Liver (tissue), 9 donors: ENCODE data around the gene ANKRD44. TPM values are rescaled to one million over a fixed set of nuclear protein-coding genes. Genes with fewer than 3 reads are reported as not detected.
"Not testable (repeated sequence)": the region's sequence is repeated elsewhere in the genome, so short reads cannot be mapped to it uniquely, and the experiment has no call there.

Experiments
- DNase-seq: peaks from one replicate; pipeline ENCODE4 v3.0.0-alpha.2; 2017; ENCODE audit warnings: low spot score
- H3K27ac ChIP-seq, 2 donors: one replicate each; pipeline ENCODE4 v1.7.0; 2013; ENCODE audit warnings: inconsistent platforms in 2 of 2, low read length in 2 of 2, control low read depth in 1 of 2, low read depth in 1 of 2, mild to moderate bottlenecking in 1 of 2
- H3K27me3 ChIP-seq, 4 donors: one replicate each; pipeline versions ENCODE4 v1.6.1 to v1.7.0; 2013; ENCODE audit warnings: low read length in 3 of 4, inconsistent platforms in 1 of 4, mild to moderate bottlenecking in 1 of 4, moderate library complexity in 1 of 4; ENCODE audit not compliant: control insufficient read depth in 4 of 4, insufficient read depth in 4 of 4
- H3K36me3 ChIP-seq, 4 donors: one replicate each; pipeline versions ENCODE4 v1.6.1 to v1.7.0; 2013; ENCODE audit warnings: low read length in 3 of 4, mild to moderate bottlenecking in 3 of 4, low read depth in 1 of 4, moderate library complexity in 1 of 4; ENCODE audit not compliant: control insufficient read depth in 4 of 4, insufficient read depth in 3 of 4
- H3K4me1 ChIP-seq, 4 donors: one replicate each; pipeline versions ENCODE4 v1.6.1 to v1.7.0; 2013; ENCODE audit warnings: low read length in 3 of 4, mild to moderate bottlenecking in 3 of 4, moderate library complexity in 1 of 4; ENCODE audit not compliant: control insufficient read depth in 4 of 4, insufficient read depth in 4 of 4
- H3K4me3 ChIP-seq, 3 donors: one replicate each; pipeline versions ENCODE4 v1.6.1 to v1.7.0; 2013; ENCODE audit warnings: low read length in 3 of 3, control low read depth in 1 of 3, low read depth in 1 of 3, mild to moderate bottlenecking in 1 of 3
- H3K9ac ChIP-seq, 2 donors: one replicate each; pipeline ENCODE4 v1.7.0; 2013; ENCODE audit warnings: low read length in 2 of 2, mild to moderate bottlenecking in 2 of 2, moderate library complexity in 2 of 2, control low read depth in 1 of 2, low read depth in 1 of 2
- H3K9me3 ChIP-seq, 4 donors: one replicate each; pipeline versions ENCODE4 v1.6.1 to v1.7.0; 2013; ENCODE audit warnings: low read length in 3 of 4; ENCODE audit not compliant: control insufficient read depth in 4 of 4
- EGR1 ChIP-seq, 2 donors: IDR thresholded peaks; 2 replicates each; pipeline ENCODE4 v1.6.1; 2016 to 2018; ENCODE audit warnings: antibody characterized with exemption in 2 of 2, low read depth in 2 of 2
- FOXA1 ChIP-seq: IDR thresholded peaks from 2 replicates; pipeline ENCODE4 v1.6.1; 2016; ENCODE audit warnings: antibody characterized with exemption
- FOXA2 ChIP-seq: IDR thresholded peaks from 2 replicates; pipeline ENCODE4 v1.6.1; 2016; ENCODE audit warnings: antibody characterized with exemption
- GABPA ChIP-seq, 2 donors: IDR thresholded peaks in 1 of 2; conservative IDR thresholded peaks in 1 of 2; 2 replicates each; pipeline ENCODE4 v1.6.1; 2016; ENCODE audit warnings: antibody characterized with exemption in 2 of 2, mild to moderate bottlenecking in 1 of 2, moderate library complexity in 1 of 2
- HNF4G ChIP-seq: IDR thresholded peaks from 2 replicates; pipeline ENCODE4 v1.6.1; 2016; ENCODE audit warnings: antibody characterized with exemption
- JUND ChIP-seq, 2 donors: IDR thresholded peaks; 2 replicates each; pipeline ENCODE4 v1.6.1; 2016; ENCODE audit warnings: antibody characterized with exemption in 2 of 2
- NR2F2 ChIP-seq: IDR thresholded peaks from 2 replicates; pipeline ENCODE4 v1.6.1; 2016; ENCODE audit warnings: antibody characterized with exemption
- RAD21 ChIP-seq, 2 donors: IDR thresholded peaks; 2 replicates each; pipeline ENCODE4 v1.6.1; 2016; ENCODE audit warnings: antibody characterized with exemption in 2 of 2, mild to moderate bottlenecking in 2 of 2
- RXRA ChIP-seq, 2 donors: IDR thresholded peaks; 2 replicates each; pipeline ENCODE4 v1.6.1; 2017 to 2018; ENCODE audit warnings: antibody characterized with exemption in 2 of 2, mild to moderate bottlenecking in 1 of 2
- SP1 ChIP-seq: IDR thresholded peaks from 2 replicates; pipeline ENCODE4 v1.6.1; 2018; ENCODE audit warnings: antibody characterized with exemption, mild to moderate bottlenecking
- TAF1 ChIP-seq: conservative IDR thresholded peaks from 2 replicates; pipeline ENCODE4 v1.6.1; 2016; ENCODE audit warnings: antibody characterized with exemption, mild to moderate bottlenecking
- YY1 ChIP-seq: IDR thresholded peaks from 2 replicates; pipeline ENCODE4 v1.6.1; 2016; ENCODE audit warnings: antibody characterized with exemption, mild to moderate bottlenecking
- WGBS: extraction: QIAGEN DNeasy Blood & Tissue Kit; methylation state at CpG from one replicate; pipeline ENCODE4 v1.1.7; 2013; 5-methylcytosine and 5-hydroxymethylcytosine counted together
- polyA plus RNA-seq, 2 donors: library from polyadenylated mRNA; stranded (reverse) in 1 of 2; unstranded in 1 of 2; fragments of 200-250 nt in 1 of 2; fragments of >200 nt in 1 of 2; fragmentation: Nextera tagmentation in 1 of 2; extraction: Ambion mirVana in 1 of 2; gene quantifications; one replicate each; pipeline versions ENCODE4 v1.2.1 to v1.2.3, GENCODE V29; 2013 to 2015
- total RNA-seq, 2 donors: library from RNA; depleted of rRNA; stranded (reverse); fragments of >200 nt; gene quantifications; one replicate each; pipeline ENCODE4 v1.2.3, GENCODE V29; 2014
- TF ChIP-seq, protein P1 (sequence below): IDR thresholded peaks from 2 replicates; pipeline ENCODE4 v1.6.1; 2016; ENCODE audit warnings: antibody characterized with exemption
- TF ChIP-seq, protein P2 (sequence below): IDR thresholded peaks from 2 replicates; pipeline ENCODE4 v1.6.1; 2016; ENCODE audit warnings: antibody characterized with exemption
- TF ChIP-seq, protein P3 (sequence below): IDR thresholded peaks from 2 replicates; pipeline ENCODE4 v1.6.1; 2016; ENCODE audit warnings: antibody characterized with exemption
- TF ChIP-seq, protein P4 (sequence below): fragments of 150-350 bp; IDR thresholded peaks from 2 replicates; pipeline ENCODE4 v1.5.1; 2017; ENCODE audit warnings: improper control_type of control experiment, low read depth, low read length; ENCODE audit not compliant: missing input control
- TF ChIP-seq, protein P5 (sequence below): IDR thresholded peaks from 2 replicates; pipeline ENCODE4 v1.6.1; 2016; ENCODE audit warnings: antibody characterized with exemption, mild to moderate bottlenecking
- donor health status: healthy.
- donor health status: healthy.
- donor health status: healthy.
- donor health status: healthy.
- donor health status: healthy.

The ANKRD44 gene
- total and polyA plus RNA-seq, 4 donors, result 3.8 to 18.2 (median 6.8) TPM

DNA sequence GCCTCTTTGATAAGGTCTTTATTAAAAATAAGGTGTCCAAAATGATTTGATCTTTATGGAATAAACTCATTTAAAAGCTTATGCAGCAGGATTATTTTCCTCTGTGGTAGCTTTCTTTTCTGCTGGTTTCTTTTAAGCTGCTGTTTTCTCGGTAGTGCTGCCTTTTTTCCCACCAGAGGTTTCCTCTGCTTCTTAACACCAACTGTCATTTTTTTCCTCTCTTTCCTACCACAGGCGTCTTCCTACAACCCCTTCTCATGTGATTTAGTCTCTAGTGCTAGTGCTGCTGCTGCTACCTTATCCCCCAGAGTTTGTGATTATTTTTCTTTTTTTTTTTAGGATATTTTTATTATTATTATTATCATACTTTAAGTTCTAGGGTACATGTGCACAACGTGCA lies 281.9 kb downstream of the ANKRD44 start:
- Histone ChIP-seq H3K27ac (no peak overlapping the region), H3K27me3 (no peaks in the 10 kb centered on the region), H3K9me3 (peaks cover 0 to 8% (median 0%) of the 10 kb centered on the region in 4 donors), H3K4me3 (no peak overlapping the region), H3K36me3 (peaks cover 0 to 22% (median 7%) of the 10 kb centered on the region in 4 donors), H3K9ac (no peak overlapping the region), H3K4me1 (no peaks in the 10 kb centered on the region)
- TF ChIP-seq, protein P1, sequence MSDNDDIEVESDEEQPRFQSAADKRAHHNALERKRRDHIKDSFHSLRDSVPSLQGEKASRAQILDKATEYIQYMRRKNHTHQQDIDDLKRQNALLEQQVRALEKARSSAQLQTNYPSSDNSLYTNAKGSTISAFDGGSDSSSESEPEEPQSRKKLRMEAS, result no peak
- WGBS, result 85% methylated on average over 3 of the region's 3 CpGs
- no peak for DNase-seq

DNA sequence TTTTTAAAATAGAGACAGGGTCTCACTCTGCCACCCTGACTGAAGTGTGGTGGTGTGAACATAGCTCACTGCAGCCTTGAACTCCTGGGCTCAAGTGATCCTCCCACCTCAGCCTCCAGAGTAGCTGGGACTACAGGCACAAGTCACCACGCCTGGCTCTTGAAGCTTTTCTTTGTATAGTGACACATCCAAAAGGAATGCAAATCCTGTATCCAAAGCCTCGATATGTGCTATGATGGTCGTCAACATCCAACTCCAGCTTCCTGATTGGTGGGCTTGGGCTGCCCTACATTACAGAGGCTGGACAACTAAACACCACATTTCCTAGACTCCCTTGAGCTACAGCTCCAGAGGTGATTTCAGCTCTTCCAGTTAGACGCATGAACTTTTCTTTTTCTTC lies 282.4 kb downstream of the ANKRD44 start:
- Histone ChIP-seq H3K36me3 (peaks cover 0 to 20% (median 7%) of the 10 kb centered on the region in 4 donors), H3K9me3 (peaks cover 0 to 8% (median 0%) of the 10 kb centered on the region in 4 donors), H3K4me1 (no peaks in the 10 kb centered on the region), H3K4me3 (no peak overlapping the region), H3K9ac (no peak overlapping the region), H3K27ac (no peak overlapping the region), H3K27me3 (no peaks in the 10 kb centered on the region)
- 90% methylated on average over 4 of the region's 4 CpGs for WGBS
- no peak for DNase-seq
- no peak for TF ChIP-seq FOXA1
- no peak for TF ChIP-seq SP1
- TF ChIP-seq, protein P2, sequence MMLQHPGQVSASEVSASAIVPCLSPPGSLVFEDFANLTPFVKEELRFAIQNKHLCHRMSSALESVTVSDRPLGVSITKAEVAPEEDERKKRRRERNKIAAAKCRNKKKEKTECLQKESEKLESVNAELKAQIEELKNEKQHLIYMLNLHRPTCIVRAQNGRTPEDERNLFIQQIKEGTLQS, result no peak
- no peak for TF ChIP-seq NR2F2
- no peak for TF ChIP-seq RXRA (IDR thresholded peaks at IDR 0.05)
- no peak for TF ChIP-seq HNF4G

DNA sequence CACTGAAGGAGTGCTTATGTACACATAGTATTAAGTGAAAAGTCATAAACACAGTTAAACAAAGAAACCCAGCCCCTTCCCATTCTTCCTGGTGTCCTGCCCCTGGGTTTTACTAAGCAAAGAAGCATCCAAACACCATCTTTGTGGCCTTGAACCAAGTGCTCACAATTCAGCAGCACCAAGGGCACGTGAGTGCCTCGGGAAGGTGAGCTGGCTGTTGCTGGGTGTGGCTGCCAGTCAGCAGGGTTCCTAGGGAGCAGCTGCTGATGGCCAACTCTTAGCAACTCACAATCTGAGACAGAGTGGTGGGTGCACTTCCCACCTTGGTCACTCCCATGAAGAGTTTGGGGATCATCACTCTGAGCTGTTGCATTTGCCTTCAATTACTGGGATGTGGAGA lies 286.4 kb downstream of the ANKRD44 start:
- H3K27me3 ChIP-seq, result no peaks in the 10 kb centered on the region
- WGBS, result 78% methylated on average over 2 of the region's 2 CpGs
- H3K4me1 ChIP-seq, result no peaks in the 10 kb centered on the region
- H3K27ac ChIP-seq, result no peak overlapping the region
- H3K36me3 ChIP-seq, result peaks cover 0 to 14% (median 8%) of the 10 kb centered on the region in 4 donors
- no peak for TF ChIP-seq FOXA1
- TF ChIP-seq FOXA2, result no peak
- TF ChIP-seq, protein P3, sequence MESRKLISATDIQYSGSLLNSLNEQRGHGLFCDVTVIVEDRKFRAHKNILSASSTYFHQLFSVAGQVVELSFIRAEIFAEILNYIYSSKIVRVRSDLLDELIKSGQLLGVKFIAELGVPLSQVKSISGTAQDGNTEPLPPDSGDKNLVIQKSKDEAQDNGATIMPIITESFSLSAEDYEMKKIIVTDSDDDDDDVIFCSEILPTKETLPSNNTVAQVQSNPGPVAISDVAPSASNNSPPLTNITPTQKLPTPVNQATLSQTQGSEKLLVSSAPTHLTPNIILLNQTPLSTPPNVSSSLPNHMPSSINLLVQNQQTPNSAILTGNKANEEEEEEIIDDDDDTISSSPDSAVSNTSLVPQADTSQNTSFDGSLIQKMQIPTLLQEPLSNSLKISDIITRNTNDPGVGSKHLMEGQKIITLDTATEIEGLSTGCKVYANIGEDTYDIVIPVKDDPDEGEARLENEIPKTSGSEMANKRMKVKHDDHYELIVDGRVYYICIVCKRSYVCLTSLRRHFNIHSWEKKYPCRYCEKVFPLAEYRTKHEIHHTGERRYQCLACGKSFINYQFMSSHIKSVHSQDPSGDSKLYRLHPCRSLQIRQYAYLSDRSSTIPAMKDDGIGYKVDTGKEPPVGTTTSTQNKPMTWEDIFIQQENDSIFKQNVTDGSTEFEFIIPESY, result no peak
- TF ChIP-seq NR2F2, result no peak
- no peak for TF ChIP-seq SP1
- TF ChIP-seq, protein P2, result no peak
- TF ChIP-seq, protein P4, sequence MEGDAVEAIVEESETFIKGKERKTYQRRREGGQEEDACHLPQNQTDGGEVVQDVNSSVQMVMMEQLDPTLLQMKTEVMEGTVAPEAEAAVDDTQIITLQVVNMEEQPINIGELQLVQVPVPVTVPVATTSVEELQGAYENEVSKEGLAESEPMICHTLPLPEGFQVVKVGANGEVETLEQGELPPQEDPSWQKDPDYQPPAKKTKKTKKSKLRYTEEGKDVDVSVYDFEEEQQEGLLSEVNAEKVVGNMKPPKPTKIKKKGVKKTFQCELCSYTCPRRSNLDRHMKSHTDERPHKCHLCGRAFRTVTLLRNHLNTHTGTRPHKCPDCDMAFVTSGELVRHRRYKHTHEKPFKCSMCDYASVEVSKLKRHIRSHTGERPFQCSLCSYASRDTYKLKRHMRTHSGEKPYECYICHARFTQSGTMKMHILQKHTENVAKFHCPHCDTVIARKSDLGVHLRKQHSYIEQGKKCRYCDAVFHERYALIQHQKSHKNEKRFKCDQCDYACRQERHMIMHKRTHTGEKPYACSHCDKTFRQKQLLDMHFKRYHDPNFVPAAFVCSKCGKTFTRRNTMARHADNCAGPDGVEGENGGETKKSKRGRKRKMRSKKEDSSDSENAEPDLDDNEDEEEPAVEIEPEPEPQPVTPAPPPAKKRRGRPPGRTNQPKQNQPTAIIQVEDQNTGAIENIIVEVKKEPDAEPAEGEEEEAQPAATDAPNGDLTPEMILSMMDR, result no peak
- no peak for TF ChIP-seq GABPA (IDR thresholded peaks at IDR 0.05 in 1 of 2, conservative IDR thresholded peaks at IDR 0.05 in 1 of 2)
- TF ChIP-seq, protein P5, sequence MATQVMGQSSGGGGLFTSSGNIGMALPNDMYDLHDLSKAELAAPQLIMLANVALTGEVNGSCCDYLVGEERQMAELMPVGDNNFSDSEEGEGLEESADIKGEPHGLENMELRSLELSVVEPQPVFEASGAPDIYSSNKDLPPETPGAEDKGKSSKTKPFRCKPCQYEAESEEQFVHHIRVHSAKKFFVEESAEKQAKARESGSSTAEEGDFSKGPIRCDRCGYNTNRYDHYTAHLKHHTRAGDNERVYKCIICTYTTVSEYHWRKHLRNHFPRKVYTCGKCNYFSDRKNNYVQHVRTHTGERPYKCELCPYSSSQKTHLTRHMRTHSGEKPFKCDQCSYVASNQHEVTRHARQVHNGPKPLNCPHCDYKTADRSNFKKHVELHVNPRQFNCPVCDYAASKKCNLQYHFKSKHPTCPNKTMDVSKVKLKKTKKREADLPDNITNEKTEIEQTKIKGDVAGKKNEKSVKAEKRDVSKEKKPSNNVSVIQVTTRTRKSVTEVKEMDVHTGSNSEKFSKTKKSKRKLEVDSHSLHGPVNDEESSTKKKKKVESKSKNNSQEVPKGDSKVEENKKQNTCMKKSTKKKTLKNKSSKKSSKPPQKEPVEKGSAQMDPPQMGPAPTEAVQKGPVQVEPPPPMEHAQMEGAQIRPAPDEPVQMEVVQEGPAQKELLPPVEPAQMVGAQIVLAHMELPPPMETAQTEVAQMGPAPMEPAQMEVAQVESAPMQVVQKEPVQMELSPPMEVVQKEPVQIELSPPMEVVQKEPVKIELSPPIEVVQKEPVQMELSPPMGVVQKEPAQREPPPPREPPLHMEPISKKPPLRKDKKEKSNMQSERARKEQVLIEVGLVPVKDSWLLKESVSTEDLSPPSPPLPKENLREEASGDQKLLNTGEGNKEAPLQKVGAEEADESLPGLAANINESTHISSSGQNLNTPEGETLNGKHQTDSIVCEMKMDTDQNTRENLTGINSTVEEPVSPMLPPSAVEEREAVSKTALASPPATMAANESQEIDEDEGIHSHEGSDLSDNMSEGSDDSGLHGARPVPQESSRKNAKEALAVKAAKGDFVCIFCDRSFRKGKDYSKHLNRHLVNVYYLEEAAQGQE, result no peak
- no peak for TF ChIP-seq TAF1
- TF ChIP-seq EGR1 (IDR thresholded peaks at IDR 0.05; ENCODE audit: low read depth in 2 of 2), result no peak
- TF ChIP-seq RAD21 (IDR thresholded peaks at IDR 0.05), result no peak
- TF ChIP-seq YY1, result no peak
- no peak for TF ChIP-seq HNF4G
- TF ChIP-seq, protein P1, result no peak
- no peak for TF ChIP-seq JUND (IDR thresholded peaks at IDR 0.05)
- no peak overlapping the region for H3K4me3 ChIP-seq
- H3K9me3 ChIP-seq, result no peaks in the 10 kb centered on the region
- DNase-seq, result no peak
- no peak overlapping the region for H3K9ac ChIP-seq

DNA sequence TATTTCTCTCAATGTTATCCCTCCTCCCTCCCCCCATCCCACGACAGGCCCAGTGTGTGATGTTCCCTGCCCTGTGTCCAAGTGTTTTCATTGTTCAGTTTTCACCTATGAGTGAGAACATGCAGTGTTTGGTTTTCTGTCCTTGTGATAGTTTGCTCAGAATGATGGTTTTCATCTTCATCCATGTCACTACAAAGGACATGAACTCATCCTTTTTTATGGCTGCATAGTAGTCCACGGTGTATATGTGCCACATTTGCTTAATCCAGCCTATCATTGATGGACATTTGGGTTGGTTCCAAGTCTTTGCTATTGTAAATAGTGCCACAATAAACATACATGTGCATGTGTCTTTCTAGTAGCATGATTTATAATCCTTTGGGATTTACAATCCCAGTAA lies 289.7 kb downstream of the ANKRD44 start:
- not testable (repeated sequence) for H3K4me1 ChIP-seq, DNase-seq, H3K27ac ChIP-seq, H3K27me3 ChIP-seq, H3K4me3 ChIP-seq, H3K9ac ChIP-seq, H3K9me3 ChIP-seq
- WGBS, result over 99% methylated on average over 2 of the region's 2 CpGs
- peaks cover 0 to 14% (median 8%) of the 10 kb centered on the region in 4 donors for H3K36me3 ChIP-seq
